Esophagus squamous epithelium (tissue), 5 donors: ENCODE results near the gene CISD3. TPM values are rescaled to one million over a fixed set of nuclear protein-coding genes. Genes with fewer than 3 reads are reported as not detected.

Experiments used
- DNase-seq: peaks from one replicate; lab custom pipeline; 2025; lab: John Stamatoyannopoulos, UW
- H3K27ac ChIP-seq, 4 donors: fragments of 200-600 bp; sonication (generic); one replicate each; pipeline ENCODE4 v1.5.1; 2016 to 2019; ENCODE audit warnings: mild to moderate bottlenecking in 1 of 4
- H3K27me3 ChIP-seq, 4 donors: fragments of 200-600 bp; sonication (generic); 1 replicate in 3 of 4; 2 replicates in 1 of 4; pipeline versions ENCODE4 v1.5.1 to v1.6.0; 2017 to 2021; ENCODE audit warnings: antibody characterized with exemption in 1 of 4
- H3K36me3 ChIP-seq, 3 donors: fragments of 200-600 bp; sonication (generic); one replicate each; pipeline ENCODE4 v1.5.1; 2016 to 2019
- H3K4me1 ChIP-seq, 3 donors: fragments of 200-600 bp; sonication (generic); one replicate each; pipeline ENCODE4 v1.5.1; 2017 to 2019
- H3K4me3 ChIP-seq, 4 donors: fragments of 200-600 bp; sonication (generic); 1 replicate in 3 of 4; 2 replicates in 1 of 4; pipeline ENCODE4 v1.5.1; 2016 to 2019; ENCODE audit warnings: mild to moderate bottlenecking in 2 of 4, moderate library complexity in 1 of 4
- H3K9me3 ChIP-seq, 3 donors: fragments of 200-600 bp; sonication (generic); one replicate each; pipeline ENCODE4 v1.5.1; 2016 to 2019
- CTCF ChIP-seq, 6 experiments: fragments of 450-650 bp in 4 of 6; fragments of 200-600 bp in 2 of 6; sonication (generic) in 2 of 6; IDR thresholded peaks; one replicate each; pipeline ENCODE4 v1.5.1; 2016 to 2019; ENCODE audit warnings: antibody characterized with exemption in 6 of 6, mild to moderate bottlenecking in 4 of 6, moderate library complexity in 4 of 6
- POLR2A ChIP-seq, 4 donors: fragments of 450-650 bp; IDR thresholded peaks; one replicate each; pipeline ENCODE4 v1.6.1; 2017; ENCODE audit warnings: antibody characterized with exemption in 4 of 4, mild to moderate bottlenecking in 4 of 4, moderate library complexity in 3 of 4
- WGBS, 2 donors: methylation state at CpG; one replicate each; pipeline ENCODE4 v1.1.5; 2018; 5-methylcytosine and 5-hydroxymethylcytosine counted together
- intact Hi-C: fragments of 100-400 bp; cut with DNase I; formaldehyde crosslinking; loops from one replicate; pipeline ENCODE4 v1.15.0; 2022
- total RNA-seq, 4 donors: library from RNA; depleted of rRNA; stranded (reverse); fragments of >200 nt; gene quantifications; one replicate each; pipeline ENCODE4 v1.1.0, GENCODE V29; 2016
- donor health status: DM: yes; HTN: yes; CAD: no.

Gene CISD3
- total RNA-seq, 4 donors from 2014 or later: 4.9 to 8.3 (median 7.8) TPM

- 0 to 1% methylated on average over 22 to 29 of the region's 100 CpGs for WGBS, 2 donors
- no peaks in the 10 kb centered on the region for H3K9me3 ChIP-seq
These were observed 25.3 kb upstream of the CISD3 start, which contains the start of gene MLLT6 for GRCh38 chr17:38704606-38705522. Gene MLLT6 (plus strand): TSS chr17:38705273. CDS start chr17:38705633, 360 bp downstream.

GRCh38 chr17:38705523-38705802, 24.7 kb upstream of the CISD3 start:
- H3K27ac ChIP-seq: peak overlapping the region; percentile 96 to 98 (median 96)
- WGBS, 2 donors: 0 to 1% methylated on average over 10 to 11 of the region's 32 CpGs
- H3K9me3 ChIP-seq: no peaks in the 10 kb centered on the region
- peaks cover 10 to 78% (median 28%) of the 10 kb centered on the region in 3 donors for H3K4me1 ChIP-seq
- TF ChIP-seq CTCF (IDR thresholded peaks at IDR 0.05) (no peak), POLR2A (IDR thresholded peaks at IDR 0.05) (no peak)
- peak overlapping the region; percentile 76 to 94 (median 90) for H3K4me3 ChIP-seq
- H3K36me3 ChIP-seq: peaks cover 0 to 32% (median 4%) of the 10 kb centered on the region in 3 donors
- intact Hi-C loops: loop anchor here (2.0 kb wide), 1 partner anchor 31 kb away; the partner anchor contains the start of gene EPOP
- H3K27me3 ChIP-seq: no peaks in the 10 kb centered on the region
- no peak for DNase-seq

More at GRCh38 chr17:38704606-38705522, 25.3 kb upstream of the CISD3 start, which contains the start of gene MLLT6:
- no peak for DNase-seq
- no peak for TF ChIP-seq CTCF (IDR thresholded peaks at IDR 0.05)
- TF ChIP-seq POLR2A (IDR thresholded peaks at IDR 0.05): peak in 1 of 4 donors; percentile 52
- Histone ChIP-seq H3K4me1 (peaks cover 10 to 79% (median 28%) of the 10 kb centered on the region in 3 donors), H3K27me3 (no peaks in the 10 kb centered on the region), H3K4me3 (peak within 1 kb of the TSS; percentile 76 to 94 (median 90)), H3K27ac (peak within 1 kb of the TSS; percentile 96 to 98 (median 96)), H3K36me3 (peaks cover 0 to 26% (median 4%) of the 10 kb centered on the region in 3 donors)
- intact Hi-C loops: loop anchor here (2.0 kb wide), 1 partner anchor 30 kb away; the partner anchor contains the start of gene EPOP

GRCh38 chr17:38705803-38706504, 24.2 kb upstream of the CISD3 start:
- Histone ChIP-seq H3K4me1 (peaks cover 10 to 74% (median 27%) of the 10 kb centered on the region in 3 donors), H3K9me3 (no peaks in the 10 kb centered on the region), H3K4me3 (peak overlapping the region; percentile 76 to 94 (median 90)), H3K36me3 (peaks cover 0 to 37% (median 4%) of the 10 kb centered on the region in 3 donors), H3K27me3 (no peaks in the 10 kb centered on the region), H3K27ac (peak overlapping the region; percentile 96 to 98 (median 96))
- TF ChIP-seq CTCF (IDR thresholded peaks at IDR 0.05) (no peak), POLR2A (IDR thresholded peaks at IDR 0.05) (no peak)
- no peak for DNase-seq
- WGBS, 2 donors: 0% methylated on average over 12 to 14 of the region's 38 CpGs
- intact Hi-C loops: loop anchor here (2.0 kb wide), 1 partner anchor 31 kb away; the partner anchor contains the start of gene EPOP

- Histone ChIP-seq H3K4me1 (peaks cover 4 to 67% (median 20%) of the 10 kb centered on the region in 3 donors), H3K36me3 (peaks cover 3 to 44% (median 4%) of the 10 kb centered on the region in 3 donors), H3K9me3 (no peaks in the 10 kb centered on the region), H3K27ac (peak overlapping the region; percentile 96 to 98 (median 96)), H3K4me3 (peak overlapping the region; percentile 76 to 94 (median 90)), H3K27me3 (no peaks in the 10 kb centered on the region)
- TF ChIP-seq POLR2A (IDR thresholded peaks at IDR 0.05) (no peak), CTCF (IDR thresholded peaks at IDR 0.05) (no peak)
- WGBS, 2 donors: 12 to 13% methylated on average over 9 to 13 of the region's 20 CpGs
- intact Hi-C loops: no loop called here
- no peak for DNase-seq
These were observed 23.5 kb upstream of the CISD3 start for GRCh38 chr17:38706505-38707216.
